ENCODE measurements around the gene MAP3K15. TPM values are rescaled to one million over a fixed set of nuclear protein-coding genes. Genes with fewer than 3 reads are reported as not detected.

The MAP3K15 gene
- total RNA-seq, 1 experiment from 2014 or later = 1.2 TPM

DNA sequence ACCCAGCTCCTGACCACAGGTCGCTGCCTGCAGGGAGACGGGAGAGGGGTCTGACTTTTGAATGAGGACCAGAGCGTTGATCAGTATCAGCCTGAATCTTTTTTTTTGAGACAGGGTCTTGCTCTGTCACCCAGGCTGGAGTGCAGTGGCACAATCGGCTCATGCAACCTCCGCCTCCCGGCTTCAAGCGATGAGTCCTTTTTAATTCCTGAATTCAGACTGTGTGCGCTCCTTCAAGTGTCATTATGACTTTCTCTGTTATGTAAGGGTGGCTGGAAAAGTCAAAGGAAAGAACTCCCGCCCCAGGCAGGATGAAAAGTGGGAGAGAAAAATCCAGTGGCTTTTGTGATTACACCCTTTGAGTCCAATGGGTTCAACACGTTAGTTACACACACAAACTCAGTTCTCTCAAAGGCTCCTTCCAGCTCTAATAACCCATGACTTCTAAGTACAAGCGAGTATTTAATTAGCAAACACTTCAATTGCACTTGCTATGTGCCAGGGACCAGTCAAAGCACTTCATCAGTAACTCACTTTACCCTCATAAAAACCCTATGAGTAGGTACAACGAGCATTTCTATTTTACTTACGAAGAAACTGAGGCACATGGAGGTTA lies 127.1 kb downstream of the MAP3K15 start:
- Histone ChIP-seq H2BK20ac (ENCODE audit: low read depth, low read length, poor library complexity, severe bottlenecking) (no peak overlapping the region), H4K20me1 (ENCODE audit: control insufficient read depth, insufficient read depth, insufficient read length) (no peaks in the 10 kb centered on the region), H3K27me3 (ENCODE audit: insufficient read depth, low read length) (no peaks in the 10 kb centered on the region), H2BK15ac (ENCODE audit: low read depth, low read length) (no peak overlapping the region), H3K23ac (ENCODE audit: insufficient read length, low read depth, low read length) (no peak overlapping the region), H3K4me2 (ENCODE audit: insufficient read depth, insufficient read length, low read length) (no peak overlapping the region), H2AK5ac (ENCODE audit: insufficient read length, low read length) (no peak overlapping the region), H3K9me3 (ENCODE audit: control insufficient read depth, low read depth, low read length) (peaks cover 38% of the 10 kb centered on the region), H3K56ac (ENCODE audit: insufficient read length, low read depth, low read length) (no peak overlapping the region), H4K5ac (ENCODE audit: insufficient read length, low read depth, low read length) (no peak overlapping the region), H3K4me1 (ENCODE audit: insufficient read depth, low read length) (no peaks in the 10 kb centered on the region), H3K18ac (ENCODE audit: insufficient read length, low read depth, low read length) (no peak overlapping the region), H2BK5ac (ENCODE audit: insufficient read length, low read length) (no peak overlapping the region), H3K9ac (ENCODE audit: extremely low read depth, insufficient read length, low read length) (no peak overlapping the region), H3K23me2 (ENCODE audit: insufficient read length, low read depth, low read length, poor library complexity, severe bottlenecking) (no peaks in the 10 kb centered on the region), H2AFZ (ENCODE audit: low read length) (no peak overlapping the region), H3K79me2 (ENCODE audit: insufficient read depth, low read length) (no peaks in the 10 kb centered on the region), H4K8ac (replicated peaks; ENCODE audit: insufficient read length, low read depth, low read length) (no peak overlapping the region), H2BK12ac (ENCODE audit: insufficient read length, low read depth, low read length) (no peak overlapping the region), H4K91ac (ENCODE audit: insufficient read length, low read depth, low read length) (no peak overlapping the region), H3K14ac (ENCODE audit: insufficient read depth, low read length) (no peak overlapping the region), H3K4ac (ENCODE audit: low read depth, low read length) (no peak overlapping the region), H2BK120ac (ENCODE audit: low read depth, low read length, poor library complexity, severe bottlenecking) (no peak overlapping the region), H3K79me1 (ENCODE audit: insufficient read depth, low read depth, low read length, poor library complexity, severe bottlenecking) (no peaks in the 10 kb centered on the region), H3T11ph (ENCODE audit: low read length) (no peak overlapping the region), H3K27ac (ENCODE audit: insufficient read length, low read depth, low read length) (no peak overlapping the region)
- no peaks in the 10 kb centered on the region; a peak in 1 of 4 replicates for H3K4me1 Mint-ChIP-seq
- no peaks in the 10 kb centered on the region for H3K27me3 Mint-ChIP-seq (ENCODE audit: low read depth)
- peaks cover 72 to 79% of the 10 kb centered on the region in 2 experiments for H3K9me3 Mint-ChIP-seq
- TF ChIP-seq, protein P1, sequence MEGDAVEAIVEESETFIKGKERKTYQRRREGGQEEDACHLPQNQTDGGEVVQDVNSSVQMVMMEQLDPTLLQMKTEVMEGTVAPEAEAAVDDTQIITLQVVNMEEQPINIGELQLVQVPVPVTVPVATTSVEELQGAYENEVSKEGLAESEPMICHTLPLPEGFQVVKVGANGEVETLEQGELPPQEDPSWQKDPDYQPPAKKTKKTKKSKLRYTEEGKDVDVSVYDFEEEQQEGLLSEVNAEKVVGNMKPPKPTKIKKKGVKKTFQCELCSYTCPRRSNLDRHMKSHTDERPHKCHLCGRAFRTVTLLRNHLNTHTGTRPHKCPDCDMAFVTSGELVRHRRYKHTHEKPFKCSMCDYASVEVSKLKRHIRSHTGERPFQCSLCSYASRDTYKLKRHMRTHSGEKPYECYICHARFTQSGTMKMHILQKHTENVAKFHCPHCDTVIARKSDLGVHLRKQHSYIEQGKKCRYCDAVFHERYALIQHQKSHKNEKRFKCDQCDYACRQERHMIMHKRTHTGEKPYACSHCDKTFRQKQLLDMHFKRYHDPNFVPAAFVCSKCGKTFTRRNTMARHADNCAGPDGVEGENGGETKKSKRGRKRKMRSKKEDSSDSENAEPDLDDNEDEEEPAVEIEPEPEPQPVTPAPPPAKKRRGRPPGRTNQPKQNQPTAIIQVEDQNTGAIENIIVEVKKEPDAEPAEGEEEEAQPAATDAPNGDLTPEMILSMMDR (conservative IDR thresholded peaks at IDR 0.05) = no peak
- H3K36me3 Mint-ChIP-seq (ENCODE audit: insufficient read depth in 1 of 3, low read depth in 3 of 3) = peaks cover 0 to 2% (median 0%) of the 10 kb centered on the region in 3 experiments; a peak in 5 of 7 replicates
- no peak for DNase-seq
- no CpG with 5 or more reads among the region's 13 CpGs for WGBS (ENCODE audit: extremely low coverage, insufficient read length, low lambda C conversion rate)
- H3K4me3 Mint-ChIP-seq = no peak overlapping the region
- no peak overlapping the region for H3K27ac Mint-ChIP-seq
